ENCODE results near the gene ZNF853. TPM values are rescaled to one million over a fixed set of nuclear protein-coding genes. Genes with fewer than 3 reads are reported as not detected.

ZNF853 gene
- total and polyA plus RNA-seq, 10 of the 15 experiments (the other 5 are each of a cell fraction or from before 2014, with no cell fraction given): 0.04 to 0.26 (median 0.05) TPM; not detected in 4

GRCh38 chr7:6656413-6656812 lies 41.0 kb downstream of the ZNF853 start:
- RAD21 ChIA-PET (ENCODE audit: unreplicated experiment): no interaction called here

More at GRCh38 chr7:6656413-6656812, 41.0 kb downstream of the ZNF853 start:
- Histone ChIP-seq H3K9ac (ENCODE audit: control insufficient read depth, insufficient read depth, low read length) (no peak overlapping the region), H3K4me1 (ENCODE audit: control insufficient read depth, insufficient read depth, low read length) (no peaks in the 10 kb centered on the region), H2AFZ (ENCODE audit: control insufficient read depth, low read depth, low read length) (no peak overlapping the region), H3K4me3 (no peak overlapping the region), H3K27ac (ENCODE audit: control insufficient read depth, insufficient read depth) (no peak overlapping the region), H3K36me3 (ENCODE audit: control insufficient read depth in 2 of 2, insufficient read depth in 2 of 2, low read length in 1 of 2) (peaks cover 6 to 17% of the 10 kb centered on the region in 2 experiments), H3K9me3 (replicated peaks; ENCODE audit: control insufficient read depth, insufficient read depth, low read length) (peaks cover 7% of the 10 kb centered on the region; the same call in 2 of the 3 replicates), H3K79me2 (ENCODE audit: control insufficient read depth, insufficient read depth, low read length) (no peaks in the 10 kb centered on the region), H3K27me3 (replicated peaks in 1 of 2; ENCODE audit: control insufficient read depth in 2 of 2, insufficient read depth in 2 of 2, low read length in 1 of 2) (no peaks in the 10 kb centered on the region), H4K20me1 (ENCODE audit: control insufficient read depth, insufficient read depth) (no peaks in the 10 kb centered on the region), H3K4me2 (ENCODE audit: control insufficient read depth, insufficient read depth) (no peak overlapping the region)
- intact Hi-C loops (cut with micrococcal nuclease; ENCODE audit: unreplicated experiment): no loop called here
- over 99% methylated on average over 9 of the region's 9 CpGs for WGBS (ENCODE audit: insufficient coverage, insufficient replicate concordance, low lambda C conversion rate, missing lambda C conversion rate)
- FAIRE-seq (no peak), ATAC-seq (no peak), DNase-seq (ENCODE audit: low read depth, low spot score) (no peak)
- ChIA-PET POLR2A (no interaction called here), CTCF (no interaction called here), SMC1A (ENCODE audit: uncharacterized antibody, unreplicated experiment) (no interaction called here)
- no TSS peak for BruUV-seq (replicated peaks)
- in situ Hi-C loops (cut with MboI): no loop called here
- TF ChIP-seq HCFC1 (IDR thresholded peaks at IDR 0.05; ENCODE audit: low read length): no peak
- no peak for TF ChIP-seq CHD1 (IDR thresholded peaks at IDR 0.05; ENCODE audit: low read depth, low read length)
- TF ChIP-seq CHD2 (IDR thresholded peaks at IDR 0.05; ENCODE audit: borderline replicate concordance, low read depth, low read length): no peak
- TF ChIP-seq ZBTB4 (CRISPR knock-in tag; IDR thresholded peaks at IDR 0.05): no peak
- TF ChIP-seq GABPA (IDR thresholded peaks at IDR 0.05; ENCODE audit: low read depth): no peak
- no peak for TF ChIP-seq ATF7 (IDR thresholded peaks at IDR 0.05; ENCODE audit: low read depth)
- no peak for TF ChIP-seq SMAD5 (IDR thresholded peaks at IDR 0.05; ENCODE audit: low read depth)
- no peak for TF ChIP-seq CBX5 (IDR thresholded peaks at IDR 0.05; ENCODE audit: low read depth)
- TF ChIP-seq ZNF622 (IDR thresholded peaks at IDR 0.05): no peak
- TF ChIP-seq ZNF24 (IDR thresholded peaks at IDR 0.05): no peak
- TF ChIP-seq E2F8 (IDR thresholded peaks at IDR 0.05; ENCODE audit: low read depth, partially characterized antibody): no peak
- no peak for TF ChIP-seq SREBF1 (IDR thresholded peaks at IDR 0.05; ENCODE audit: low read length)
- no peak for TF ChIP-seq CBX3 (IDR thresholded peaks at IDR 0.05; ENCODE audit: borderline replicate concordance, low read depth)
- no peak for TF ChIP-seq BHLHE40 (IDR thresholded peaks at IDR 0.05; ENCODE audit: borderline replicate concordance in 1 of 2, low read depth in 2 of 2, low read length in 1 of 2)
